Endothelial cell of umbilical vein (primary cell): ENCODE results near the gene NXPH4. TPM values are rescaled to one million over a fixed set of nuclear protein-coding genes. Genes with fewer than 3 reads are reported as not detected.
A peak's percentile ranks its signal among the peaks of the same experiment; 100 is the strongest.

Experiments used
- BruUV-seq: library from RNA; stranded (reverse); fragments of 400-500 nt; replicated peaks from 2 replicates; lab custom pipeline; 2021; lab: Mats Ljungman, UMichigan
- CTCF ChIA-PET: fragments of 300-600, 350-600 bp; sonication (Branson Sonifier 250); formaldehyde crosslinking; loops from one replicate; lab custom pipeline; 2021; ENCODE audit warnings: antibody characterized with exemption, inconsistent platforms; lab: Charles Lee
- POLR2A ChIA-PET: fragments of 300-600, 350-600 bp; sonication (Branson Sonifier 250); formaldehyde crosslinking; loops from one replicate; lab custom pipeline; 2021; ENCODE audit warnings: antibody characterized with exemption, inconsistent platforms; lab: Charles Lee
- DNase-seq: peaks from one replicate; pipeline ENCODE4 v3.0.0-alpha.2; 2011; ENCODE audit warnings: low read depth, low spot score
- FAIRE-seq: peaks from 2 replicates; lab custom pipeline; 2011; peaks lifted over from hg19 to GRCh38; lab: Jason Lieb, UNC
- H2AFZ ChIP-seq: 2 replicates; pipeline ENCODE4 v1.6.0; 2012; ENCODE audit warnings: low read depth, low read length, control low read depth, inconsistent platforms
- H3K27ac ChIP-seq: 2 replicates; pipeline ENCODE4 v1.5.1; 2011; ENCODE audit warnings: low read depth, mild to moderate bottlenecking, control low read depth, low read length, moderate library complexity; ENCODE audit not compliant: insufficient read depth
- H3K27me3 ChIP-seq, 2 experiments: 2 replicates each; pipeline versions ENCODE4 v1.6.0 to v1.6.1; 2011; ENCODE audit warnings: low read length in 2 of 2, mixed read lengths in 1 of 2; ENCODE audit not compliant: control insufficient read depth in 2 of 2, insufficient read depth in 2 of 2
- H3K36me3 ChIP-seq, 2 experiments: 2 replicates in 1 of 2; 3 replicates in 1 of 2; pipeline ENCODE4 v1.5.1; 2011; ENCODE audit warnings: low read length in 2 of 2, mild to moderate bottlenecking in 1 of 2, moderate library complexity in 1 of 2; ENCODE audit not compliant: control insufficient read depth in 2 of 2, insufficient read depth in 2 of 2; ENCODE audit errors: extremely low read depth in 1 of 2
- H3K4me1 ChIP-seq: 3 replicates; pipeline ENCODE4 v1.5.1; 2011; ENCODE audit warnings: mild to moderate bottlenecking, low read length; ENCODE audit not compliant: control insufficient read depth, insufficient read depth; ENCODE audit errors: extremely low read depth
- H3K4me2 ChIP-seq: 2 replicates; pipeline ENCODE4 v1.6.1; 2011; ENCODE audit warnings: low read length, control low read depth, mixed read lengths; ENCODE audit not compliant: insufficient read depth
- H3K4me3 ChIP-seq, 3 experiments: fragments of 200-600 bp in 1 of 3; sonication (generic), shearing (Covaris generic) in 1 of 3; replicated peaks in 1 of 3; 2 replicates each; pipeline ENCODE4 v1.5.1; 2011 to 2016; ENCODE audit warnings: control low read depth in 3 of 3, low read length in 3 of 3, mild to moderate bottlenecking in 2 of 3, inconsistent platforms in 1 of 3, low read depth in 1 of 3, moderate library complexity in 1 of 3; ENCODE audit not compliant: insufficient read depth in 1 of 3
- H3K79me2 ChIP-seq: 2 replicates; pipeline ENCODE4 v1.6.0; 2012; ENCODE audit warnings: low read length, inconsistent platforms; ENCODE audit not compliant: control insufficient read depth, insufficient read depth
- H3K9ac ChIP-seq: replicated peaks from 2 replicates; pipeline ENCODE3; 2011; ENCODE audit warnings: low read length, control low read depth; ENCODE audit not compliant: insufficient read depth; ENCODE audit errors: extremely low read depth
- H3K9me1 ChIP-seq: replicated peaks from 3 replicates; pipeline ENCODE4 v1.6.0; 2011; ENCODE audit warnings: mild to moderate bottlenecking, low read length; ENCODE audit not compliant: control insufficient read depth, insufficient read depth; ENCODE audit errors: extremely low read depth
- H3K9me3 ChIP-seq: replicated peaks from 2 replicates; pipeline ENCODE4 v1.5.1; 2012; ENCODE audit warnings: low read length, inconsistent platforms; ENCODE audit not compliant: control insufficient read depth, insufficient read depth
- H4K20me1 ChIP-seq: replicated peaks from 2 replicates; pipeline ENCODE3; 2011; ENCODE audit warnings: mild to moderate bottlenecking, low read length; ENCODE audit not compliant: control insufficient read depth, insufficient read depth; ENCODE audit errors: extremely low read depth
- EZH2 ChIP-seq: IDR thresholded peaks from 2 replicates; pipeline ENCODE4 v1.6.1; 2012; ENCODE audit warnings: borderline replicate concordance, low read depth, mild to moderate bottlenecking, moderate library complexity, low read length, inconsistent platforms; ENCODE audit not compliant: severe bottlenecking
- FOS ChIP-seq: IDR thresholded peaks from 2 replicates; pipeline ENCODE4 v1.6.1; 2011; ENCODE audit warnings: mild to moderate bottlenecking, low read length, moderate library complexity, borderline replicate concordance; ENCODE audit not compliant: insufficient read depth
- GATA2 ChIP-seq: IDR thresholded peaks from 2 replicates; pipeline ENCODE4 v1.7.0; 2011; ENCODE audit warnings: low read depth, mild to moderate bottlenecking, moderate library complexity, mixed read lengths, low read length; ENCODE audit not compliant: insufficient read length, insufficient read depth
- JUN ChIP-seq: IDR thresholded peaks from 2 replicates; pipeline ENCODE4 v1.6.1; 2011; ENCODE audit warnings: borderline replicate concordance, low read depth; ENCODE audit not compliant: insufficient read length, insufficient read depth
- MYC ChIP-seq: IDR thresholded peaks from one replicate; pipeline ENCODE4 v1.6.1; 2011; ENCODE audit warnings: mild to moderate bottlenecking, low read depth, low read length
- POLR2A ChIP-seq: IDR thresholded peaks from 2 replicates; pipeline ENCODE4 v1.6.1; 2012; ENCODE audit warnings: low read depth, mild to moderate bottlenecking, control low read depth, low read length
- POLR2AphosphoS5 ChIP-seq: IDR thresholded peaks from 2 replicates; pipeline ENCODE4 v1.6.1; 2012; ENCODE audit warnings: low read depth, mild to moderate bottlenecking, control low read depth, low read length, moderate library complexity; ENCODE audit not compliant: insufficient read depth
- dilution Hi-C: fragments of 300-500 bp; cut with MboI; formaldehyde crosslinking; loops from one replicate; pipeline ENCODE4 v1.15.0; 2019; ENCODE audit warnings: low sequenced_read_pairs; ENCODE audit not compliant: extremely low pct_ligation_motif_present
- intact Hi-C: fragments of 100-400 bp; cut with micrococcal nuclease; formaldehyde crosslinking; loops from one replicate; pipeline ENCODE4 v1.10.0; 2022
- polyA plus RNA-seq, 4 experiments: library from polyadenylated mRNA; depleted of rRNA in 3 of 4; stranded (reverse) in 3 of 4; unstranded in 1 of 4; fragments of >200 nt; gene quantifications; 2 replicates each; pipeline versions ENCODE4 v1.2.1 to v1.2.3, GENCODE V29; 2011 to 2012; ENCODE audit warnings: missing spikeins in 1 of 4
- total RNA-seq: library from RNA; stranded (reverse); gene quantifications from 2 replicates; pipeline ENCODE4 v1.2.3, GENCODE V29; 2021
- TF ChIP-seq, protein P1 (sequence below), 2 donors: IDR thresholded peaks; 1 replicate in 1 of 2; 2 replicates in 1 of 2; pipeline ENCODE4 v1.5.1; 2011; ENCODE audit warnings: low read length in 2 of 2, mild to moderate bottlenecking in 2 of 2, moderate library complexity in 2 of 2, control low read depth in 1 of 2, inconsistent platforms in 1 of 2, low read depth in 1 of 2; ENCODE audit not compliant: insufficient read depth in 1 of 2; ENCODE audit errors: extremely low read depth in 1 of 2

Gene NXPH4
- total and polyA plus RNA-seq, 2 donors (not counting 3 experiments of a cell fraction or from before 2014, with no cell fraction given) = 0.07 TPM; not detected in 1

DNA sequence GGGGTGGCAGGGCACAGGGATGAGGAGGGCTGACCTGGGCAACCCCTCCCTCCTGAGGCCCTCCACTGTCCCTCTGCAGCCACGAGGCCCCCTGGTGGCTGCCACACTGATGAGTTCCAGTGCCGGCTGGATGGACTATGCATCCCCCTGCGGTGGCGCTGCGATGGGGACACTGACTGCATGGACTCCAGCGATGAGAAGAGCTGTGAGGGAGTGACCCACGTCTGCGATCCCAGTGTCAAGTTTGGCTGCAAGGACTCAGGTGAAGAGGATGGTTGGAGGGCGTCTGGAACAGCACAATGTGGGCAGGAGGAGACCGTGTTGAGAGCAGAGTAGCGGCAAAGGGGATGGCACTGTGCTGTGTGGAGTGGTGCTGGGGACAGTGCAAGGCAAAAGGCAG is 43.5 kb upstream of the NXPH4 start:
- Histone ChIP-seq H3K9me3 (no peaks in the 10 kb centered on the region), H3K4me3 (no peak overlapping the region), H2AFZ (no peak overlapping the region), H3K9me1 (no peaks in the 10 kb centered on the region), H3K27ac (no peak overlapping the region), H3K4me1 (no peaks in the 10 kb centered on the region), H3K27me3 (no peaks in the 10 kb centered on the region), H3K36me3 (no peaks in the 10 kb centered on the region), H3K4me2 (no peak overlapping the region), H3K9ac (no peak overlapping the region), H4K20me1 (no peaks in the 10 kb centered on the region), H3K79me2 (no peaks in the 10 kb centered on the region)
- TF ChIP-seq, protein P1, sequence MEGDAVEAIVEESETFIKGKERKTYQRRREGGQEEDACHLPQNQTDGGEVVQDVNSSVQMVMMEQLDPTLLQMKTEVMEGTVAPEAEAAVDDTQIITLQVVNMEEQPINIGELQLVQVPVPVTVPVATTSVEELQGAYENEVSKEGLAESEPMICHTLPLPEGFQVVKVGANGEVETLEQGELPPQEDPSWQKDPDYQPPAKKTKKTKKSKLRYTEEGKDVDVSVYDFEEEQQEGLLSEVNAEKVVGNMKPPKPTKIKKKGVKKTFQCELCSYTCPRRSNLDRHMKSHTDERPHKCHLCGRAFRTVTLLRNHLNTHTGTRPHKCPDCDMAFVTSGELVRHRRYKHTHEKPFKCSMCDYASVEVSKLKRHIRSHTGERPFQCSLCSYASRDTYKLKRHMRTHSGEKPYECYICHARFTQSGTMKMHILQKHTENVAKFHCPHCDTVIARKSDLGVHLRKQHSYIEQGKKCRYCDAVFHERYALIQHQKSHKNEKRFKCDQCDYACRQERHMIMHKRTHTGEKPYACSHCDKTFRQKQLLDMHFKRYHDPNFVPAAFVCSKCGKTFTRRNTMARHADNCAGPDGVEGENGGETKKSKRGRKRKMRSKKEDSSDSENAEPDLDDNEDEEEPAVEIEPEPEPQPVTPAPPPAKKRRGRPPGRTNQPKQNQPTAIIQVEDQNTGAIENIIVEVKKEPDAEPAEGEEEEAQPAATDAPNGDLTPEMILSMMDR (IDR thresholded peaks at IDR 0.05; ENCODE audit: extremely low read depth in 1 of 2, insufficient read depth in 1 of 2, low read depth in 1 of 2, low read length in 2 of 2) = peak; percentile 45 to 72
- TF ChIP-seq JUN = no peak
- CTCF ChIA-PET = interaction anchor here (0.6 to 13.0 kb wide), 16 partner anchors 12 to 104 kb away, joined by 3 to 429 read pairs (median 4); partner anchors contain the start of genes LRP1, LRP1-AS, NEMP1 and SHMT2
- no TSS peak for BruUV-seq
- dilution Hi-C loops = loop anchor here (5.0 kb wide), 1 partner anchor 51 kb away; no protein-coding TSS in a partner anchor
- intact Hi-C loops = loop anchor here (1.0 kb wide), 1 partner anchor 49 kb away; no protein-coding TSS in a partner anchor
- DNase-seq (peak; percentile 18), FAIRE-seq (peak; percentile 69)
- POLR2A ChIA-PET = no interaction called here

DNA sequence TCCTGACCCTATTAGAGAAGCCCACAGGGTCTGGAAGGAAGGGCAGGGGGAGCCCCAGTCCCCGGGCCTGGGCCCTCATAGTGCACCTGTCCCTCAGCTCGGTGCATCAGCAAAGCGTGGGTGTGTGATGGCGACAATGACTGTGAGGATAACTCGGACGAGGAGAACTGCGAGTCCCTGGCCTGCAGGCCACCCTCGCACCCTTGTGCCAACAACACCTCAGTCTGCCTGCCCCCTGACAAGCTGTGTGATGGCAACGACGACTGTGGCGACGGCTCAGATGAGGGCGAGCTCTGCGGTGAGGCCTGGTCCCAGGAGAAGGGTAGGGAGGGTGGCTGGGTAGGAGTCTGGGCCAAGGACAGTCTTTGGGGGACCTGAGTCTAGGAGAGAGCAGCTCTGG is 42.9 kb upstream of the NXPH4 start:
- H3K36me3 ChIP-seq = no peaks in the 10 kb centered on the region
- intact Hi-C loops (loop anchor here (1.0 kb wide), 1 partner anchor 49 kb away; no protein-coding TSS in a partner anchor), dilution Hi-C loops (loop anchor here (5.0 kb wide), 1 partner anchor 51 kb away; no protein-coding TSS in a partner anchor)
- no peak overlapping the region for H3K27ac ChIP-seq
- no peak overlapping the region for H3K4me2 ChIP-seq
- no TSS peak for BruUV-seq
- no peak overlapping the region for H3K9ac ChIP-seq
- no peak for TF ChIP-seq FOS
- no peak for TF ChIP-seq POLR2AphosphoS5
- no peak for TF ChIP-seq MYC
- TF ChIP-seq GATA2 = no peak
- no peak for TF ChIP-seq POLR2A
- TF ChIP-seq, protein P1 (IDR thresholded peaks at IDR 0.05; ENCODE audit: extremely low read depth in 1 of 2, insufficient read depth in 1 of 2, low read depth in 1 of 2, low read length in 2 of 2) = no peak
- TF ChIP-seq EZH2 = no peak
- no peaks in the 10 kb centered on the region for H3K27me3 ChIP-seq
- CTCF ChIA-PET = interaction anchor here (0.6 to 13.0 kb wide), 16 partner anchors 12 to 105 kb away, joined by 3 to 429 read pairs (median 4); partner anchors contain the start of genes LRP1, LRP1-AS, NEMP1 and SHMT2
- H3K79me2 ChIP-seq = no peaks in the 10 kb centered on the region
- FAIRE-seq (no peak), DNase-seq (no peak)
- H3K4me1 ChIP-seq = no peaks in the 10 kb centered on the region
- no peaks in the 10 kb centered on the region for H3K9me3 ChIP-seq
- H3K4me3 ChIP-seq = no peak overlapping the region
- H4K20me1 ChIP-seq = no peaks in the 10 kb centered on the region
- POLR2A ChIA-PET = no interaction called here
- no peaks in the 10 kb centered on the region for H3K9me1 ChIP-seq
- H2AFZ ChIP-seq = no peak overlapping the region
